Spleen (tissue), 7 donors: Measurements from ENCODE around the gene EFCAB13.

Experiments used
- CTCF ChIP-seq, 11 experiments: fragments of 200-600 bp in 7 of 11; fragments of 450-650 bp in 4 of 11; sonication (generic) in 4 of 11; IDR thresholded peaks in 8 of 11; conservative IDR thresholded peaks in 3 of 11; 1 replicate in 7 of 11; 2 replicates in 4 of 11; pipeline versions ENCODE4 v1.4.0 to v1.8.0; 2016 to 2021; ENCODE audit warnings: antibody characterized with exemption in 11 of 11, inconsistent platforms in 4 of 11, mild to moderate bottlenecking in 1 of 11
- POLR2A ChIP-seq, 3 donors: fragments of 450-650 bp; IDR thresholded peaks; one replicate each; pipeline ENCODE4 v1.5.1; 2017; ENCODE audit warnings: antibody characterized with exemption in 3 of 3, mild to moderate bottlenecking in 1 of 3
- donor health status: DM: no; HTN: no; CAD: no; lungs with moderate emphysema.
- donor health status: DM: no; HTN: no; CAD: no.
- donor health status: DM: no; HTN: no; CAD: no.

GRCh38 chr17:47276868-47277267 lies 46.9 kb upstream of the EFCAB13 start:
- TF ChIP-seq CTCF (IDR thresholded peaks at IDR 0.05 in 8 of 11, conservative IDR thresholded peaks at IDR 0.05 in 3 of 11) (no peak), POLR2A (IDR thresholded peaks at IDR 0.05) (no peak)
